ENCODE measurements around the gene PRKCA. TPM values are rescaled to one million over a fixed set of nuclear protein-coding genes. Genes with fewer than 3 reads are reported as not detected.

PRKCA gene
- total RNA-seq, 1 experiment from 2014 or later, result 29.5 TPM

DNA sequence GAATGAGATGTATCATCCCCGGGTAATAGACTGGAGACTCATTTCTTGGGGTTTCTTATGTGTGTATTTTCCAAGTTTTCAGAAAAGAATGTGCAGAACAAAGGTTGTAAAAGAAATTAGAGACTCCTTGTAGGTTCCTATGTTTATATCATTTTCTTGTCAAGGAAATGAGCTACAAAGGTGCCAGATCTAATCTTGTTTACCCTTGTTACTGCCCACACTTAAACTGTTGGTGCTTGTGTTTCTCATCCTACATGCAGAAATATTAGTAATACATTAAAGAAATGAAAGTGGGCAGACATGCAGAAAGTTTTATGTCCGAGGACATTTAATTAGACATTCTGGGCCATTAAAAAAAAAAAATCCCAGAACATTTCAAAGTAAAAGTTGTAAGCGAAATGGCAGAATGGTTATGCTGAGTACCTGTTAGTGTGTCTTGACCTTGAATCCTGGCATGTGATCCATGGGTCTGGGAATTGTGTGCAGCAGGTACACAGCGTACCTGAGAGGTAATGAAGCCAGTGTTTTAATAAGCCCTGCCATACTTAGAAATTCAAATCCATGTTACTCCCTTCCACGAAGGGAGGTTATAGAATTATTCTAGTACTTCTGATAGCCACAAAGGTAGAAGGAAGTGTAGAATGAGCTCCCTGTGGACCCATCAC is 469.9 kb downstream of the PRKCA start:
- no peak overlapping the region for H3K27ac Mint-ChIP-seq
- H3K4me3 Mint-ChIP-seq, result no peak overlapping the region
- H3K9me3 Mint-ChIP-seq, result peaks cover 4% of the 10 kb centered on the region; the same call in 1 of the 2 replicates
- no peak for ATAC-seq
- TF ChIP-seq, protein P1, sequence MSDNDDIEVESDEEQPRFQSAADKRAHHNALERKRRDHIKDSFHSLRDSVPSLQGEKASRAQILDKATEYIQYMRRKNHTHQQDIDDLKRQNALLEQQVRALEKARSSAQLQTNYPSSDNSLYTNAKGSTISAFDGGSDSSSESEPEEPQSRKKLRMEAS (CRISPR knock-in tag; IDR thresholded peaks at IDR 0.05), result no peak
- TF ChIP-seq RELA (CRISPR knock-in tag; IDR thresholded peaks at IDR 0.05; ENCODE audit: borderline replicate concordance) (no peak), OVOL2 (CRISPR knock-in tag; IDR thresholded peaks at IDR 0.05; ENCODE audit: borderline replicate concordance) (no peak), NFYB (CRISPR knock-in tag; conservative IDR thresholded peaks at IDR 0.05; ENCODE audit: low read depth) (no peak), ETV6 (CRISPR knock-in tag; IDR thresholded peaks at IDR 0.05) (no peak), ZBTB21 (CRISPR knock-in tag; IDR thresholded peaks at IDR 0.05; ENCODE audit: borderline replicate concordance) (no peak), FOXP1 (CRISPR knock-in tag; IDR thresholded peaks at IDR 0.05; ENCODE audit: borderline replicate concordance) (no peak), NR2C2 (CRISPR knock-in tag; IDR thresholded peaks at IDR 0.05) (no peak), TCF7 (CRISPR knock-in tag; IDR thresholded peaks at IDR 0.05; ENCODE audit: low read depth) (no peak), NFE2L1 (CRISPR knock-in tag; IDR thresholded peaks at IDR 0.05) (no peak), CBFB (CRISPR knock-in tag; IDR thresholded peaks at IDR 0.05; ENCODE audit: low read depth) (no peak), ZNF263 (CRISPR knock-in tag; IDR thresholded peaks at IDR 0.05; ENCODE audit: low read depth) (no peak), ZNF671 (CRISPR knock-in tag; IDR thresholded peaks at IDR 0.05) (no peak), ZNF317 (CRISPR knock-in tag; IDR thresholded peaks at IDR 0.05; ENCODE audit: borderline replicate concordance, low read depth) (no peak), ZNF138 (CRISPR knock-in tag; conservative IDR thresholded peaks at IDR 0.05) (no peak), ATF1 (CRISPR knock-in tag; IDR thresholded peaks at IDR 0.05) (no peak)
- TF ChIP-seq, protein P2, sequence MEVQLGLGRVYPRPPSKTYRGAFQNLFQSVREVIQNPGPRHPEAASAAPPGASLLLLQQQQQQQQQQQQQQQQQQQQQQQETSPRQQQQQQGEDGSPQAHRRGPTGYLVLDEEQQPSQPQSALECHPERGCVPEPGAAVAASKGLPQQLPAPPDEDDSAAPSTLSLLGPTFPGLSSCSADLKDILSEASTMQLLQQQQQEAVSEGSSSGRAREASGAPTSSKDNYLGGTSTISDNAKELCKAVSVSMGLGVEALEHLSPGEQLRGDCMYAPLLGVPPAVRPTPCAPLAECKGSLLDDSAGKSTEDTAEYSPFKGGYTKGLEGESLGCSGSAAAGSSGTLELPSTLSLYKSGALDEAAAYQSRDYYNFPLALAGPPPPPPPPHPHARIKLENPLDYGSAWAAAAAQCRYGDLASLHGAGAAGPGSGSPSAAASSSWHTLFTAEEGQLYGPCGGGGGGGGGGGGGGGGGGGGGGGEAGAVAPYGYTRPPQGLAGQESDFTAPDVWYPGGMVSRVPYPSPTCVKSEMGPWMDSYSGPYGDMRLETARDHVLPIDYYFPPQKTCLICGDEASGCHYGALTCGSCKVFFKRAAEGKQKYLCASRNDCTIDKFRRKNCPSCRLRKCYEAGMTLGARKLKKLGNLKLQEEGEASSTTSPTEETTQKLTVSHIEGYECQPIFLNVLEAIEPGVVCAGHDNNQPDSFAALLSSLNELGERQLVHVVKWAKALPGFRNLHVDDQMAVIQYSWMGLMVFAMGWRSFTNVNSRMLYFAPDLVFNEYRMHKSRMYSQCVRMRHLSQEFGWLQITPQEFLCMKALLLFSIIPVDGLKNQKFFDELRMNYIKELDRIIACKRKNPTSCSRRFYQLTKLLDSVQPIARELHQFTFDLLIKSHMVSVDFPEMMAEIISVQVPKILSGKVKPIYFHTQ (CRISPR knock-in tag; IDR thresholded peaks at IDR 0.05), result no peak
- TF ChIP-seq, protein P3, sequence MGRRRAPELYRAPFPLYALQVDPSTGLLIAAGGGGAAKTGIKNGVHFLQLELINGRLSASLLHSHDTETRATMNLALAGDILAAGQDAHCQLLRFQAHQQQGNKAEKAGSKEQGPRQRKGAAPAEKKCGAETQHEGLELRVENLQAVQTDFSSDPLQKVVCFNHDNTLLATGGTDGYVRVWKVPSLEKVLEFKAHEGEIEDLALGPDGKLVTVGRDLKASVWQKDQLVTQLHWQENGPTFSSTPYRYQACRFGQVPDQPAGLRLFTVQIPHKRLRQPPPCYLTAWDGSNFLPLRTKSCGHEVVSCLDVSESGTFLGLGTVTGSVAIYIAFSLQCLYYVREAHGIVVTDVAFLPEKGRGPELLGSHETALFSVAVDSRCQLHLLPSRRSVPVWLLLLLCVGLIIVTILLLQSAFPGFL (CRISPR knock-in tag; IDR thresholded peaks at IDR 0.05; ENCODE audit: borderline replicate concordance), result no peak
- TF ChIP-seq, protein P4, sequence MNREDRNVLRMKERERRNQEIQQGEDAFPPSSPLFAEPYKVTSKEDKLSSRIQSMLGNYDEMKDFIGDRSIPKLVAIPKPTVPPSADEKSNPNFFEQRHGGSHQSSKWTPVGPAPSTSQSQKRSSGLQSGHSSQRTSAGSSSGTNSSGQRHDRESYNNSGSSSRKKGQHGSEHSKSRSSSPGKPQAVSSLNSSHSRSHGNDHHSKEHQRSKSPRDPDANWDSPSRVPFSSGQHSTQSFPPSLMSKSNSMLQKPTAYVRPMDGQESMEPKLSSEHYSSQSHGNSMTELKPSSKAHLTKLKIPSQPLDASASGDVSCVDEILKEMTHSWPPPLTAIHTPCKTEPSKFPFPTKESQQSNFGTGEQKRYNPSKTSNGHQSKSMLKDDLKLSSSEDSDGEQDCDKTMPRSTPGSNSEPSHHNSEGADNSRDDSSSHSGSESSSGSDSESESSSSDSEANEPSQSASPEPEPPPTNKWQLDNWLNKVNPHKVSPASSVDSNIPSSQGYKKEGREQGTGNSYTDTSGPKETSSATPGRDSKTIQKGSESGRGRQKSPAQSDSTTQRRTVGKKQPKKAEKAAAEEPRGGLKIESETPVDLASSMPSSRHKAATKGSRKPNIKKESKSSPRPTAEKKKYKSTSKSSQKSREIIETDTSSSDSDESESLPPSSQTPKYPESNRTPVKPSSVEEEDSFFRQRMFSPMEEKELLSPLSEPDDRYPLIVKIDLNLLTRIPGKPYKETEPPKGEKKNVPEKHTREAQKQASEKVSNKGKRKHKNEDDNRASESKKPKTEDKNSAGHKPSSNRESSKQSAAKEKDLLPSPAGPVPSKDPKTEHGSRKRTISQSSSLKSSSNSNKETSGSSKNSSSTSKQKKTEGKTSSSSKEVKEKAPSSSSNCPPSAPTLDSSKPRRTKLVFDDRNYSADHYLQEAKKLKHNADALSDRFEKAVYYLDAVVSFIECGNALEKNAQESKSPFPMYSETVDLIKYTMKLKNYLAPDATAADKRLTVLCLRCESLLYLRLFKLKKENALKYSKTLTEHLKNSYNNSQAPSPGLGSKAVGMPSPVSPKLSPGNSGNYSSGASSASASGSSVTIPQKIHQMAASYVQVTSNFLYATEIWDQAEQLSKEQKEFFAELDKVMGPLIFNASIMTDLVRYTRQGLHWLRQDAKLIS (CRISPR knock-in tag; IDR thresholded peaks at IDR 0.05; ENCODE audit: borderline replicate concordance), result no peak
- no peaks in the 10 kb centered on the region; the same call in 1 of the 2 replicates for H3K36me3 Mint-ChIP-seq
- ChIA-PET POLR2A (no interaction called here), CTCF (interaction anchor here (1.3 kb wide), 1 partner anchor 44 kb away, joined by 3 read pairs; no protein-coding TSS in a partner anchor)
- no peak for DNase-seq (ENCODE audit: low spot score)
- peaks cover 29% of the 10 kb centered on the region for H3K4me1 Mint-ChIP-seq
- H3K27me3 Mint-ChIP-seq (ENCODE audit: low read depth), result no peaks in the 10 kb centered on the region

All from WTC11 (cell line).